Dedifferentiated amniotic fluid mesenchymal stem cell (primary cell): ENCODE data around the gene KRT77.
"Not testable (repeated sequence)": the region's sequence is repeated elsewhere in the genome, so short reads cannot be mapped to it uniquely, and the experiment has no call there.

Experiments
- DNase-seq: peaks from one replicate; pipeline ENCODE4 v3.0.0-alpha.2; 2016; ENCODE audit errors: extremely low spot score

Gene KRT77

GRCh38 chr12:52676163-52676562 is 27.2 kb downstream of the KRT77 start:
- DNase-seq, result no peak

GRCh38 chr12:52675301-52675701 is 28.0 kb downstream of the KRT77 start:
- no peak for DNase-seq

- no peak for DNase-seq
Observed at GRCh38 chr12:52674433-52674775, 28.9 kb downstream of the KRT77 start.

- no peak for DNase-seq
Observed at GRCh38 chr12:52673713-52674432, 29.5 kb downstream of the KRT77 start.

GRCh38 chr12:52673217-52673616 is 30.1 kb downstream of the KRT77 start:
- DNase-seq, result no peak

GRCh38 chr12:52672321-52672933 is 30.9 kb downstream of the KRT77 start:
- DNase-seq, result no peak

- no peak for DNase-seq
Observed at GRCh38 chr12:52670961-52671360, 32.4 kb downstream of the KRT77 start.

- no peak for DNase-seq
Observed at GRCh38 chr12:52670506-52670905, 32.8 kb downstream of the KRT77 start.

- DNase-seq, result not testable (repeated sequence)
Observed at GRCh38 chr12:52669941-52670340, 33.4 kb downstream of the KRT77 start.

GRCh38 chr12:52669426-52669825 is 33.9 kb downstream of the KRT77 start:
- no peak for DNase-seq

- DNase-seq, result no peak
Observed at GRCh38 chr12:52667931-52668330, 35.4 kb downstream of the KRT77 start.

GRCh38 chr12:52667509-52667908 is 35.8 kb downstream of the KRT77 start:
- DNase-seq, result no peak

GRCh38 chr12:52666471-52666870 is 36.9 kb downstream of the KRT77 start:
- DNase-seq, result no peak

GRCh38 chr12:52663420-52663819 is 39.9 kb downstream of the KRT77 start:
- no peak for DNase-seq

- DNase-seq, result no peak
Observed at GRCh38 chr12:52662918-52663229, 40.5 kb downstream of the KRT77 start.

GRCh38 chr12:52662093-52662917 is 41.0 kb downstream of the KRT77 start:
- DNase-seq, result no peak

- DNase-seq, result no peak
Observed at GRCh38 chr12:52661668-52662067, 41.7 kb downstream of the KRT77 start.

GRCh38 chr12:52660934-52661499 is 42.3 kb downstream of the KRT77 start:
- DNase-seq, result no peak

GRCh38 chr12:52659951-52660350 is 43.4 kb downstream of the KRT77 start:
- no peak for DNase-seq

GRCh38 chr12:52659395-52659794 is 43.9 kb downstream of the KRT77 start:
- no peak for DNase-seq

- DNase-seq, result no peak
Observed at GRCh38 chr12:52658196-52658595, 45.1 kb downstream of the KRT77 start.

- DNase-seq, result no peak
Observed at GRCh38 chr12:52657250-52657902, 45.9 kb downstream of the KRT77 start.
